GM19193 (cell line): ENCODE measurements around the gene ORMDL3.

Experiments used
- POLR2A ChIP-seq: IDR thresholded peaks from 4 replicates; pipeline ENCODE4 v1.6.1; 2011; ENCODE audit not compliant: insufficient read depth, insufficient read length; ENCODE audit errors: extremely low read depth

Gene ORMDL3

GRCh38 chr17:39955726-39956225 is 28.4 kb upstream of the ORMDL3 start:
- TF ChIP-seq POLR2A = no peak

- TF ChIP-seq POLR2A = no peak
Observed at GRCh38 chr17:39954876-39955275, 27.5 kb upstream of the ORMDL3 start.

GRCh38 chr17:39953471-39953888 is 26.1 kb upstream of the ORMDL3 start:
- TF ChIP-seq POLR2A = peak; percentile 11

- peak; percentile 63 for TF ChIP-seq POLR2A
Observed at GRCh38 chr17:39952680-39953470, 25.5 kb upstream of the ORMDL3 start.

GRCh38 chr17:39951924-39952679 is 24.7 kb upstream of the ORMDL3 start:
- no peak for TF ChIP-seq POLR2A

- TF ChIP-seq POLR2A = no peak
Observed at GRCh38 chr17:39950871-39951348, 23.5 kb upstream of the ORMDL3 start.

GRCh38 chr17:39949028-39949427 is 21.6 kb upstream of the ORMDL3 start:
- no peak for TF ChIP-seq POLR2A

- no peak for TF ChIP-seq POLR2A
Observed at GRCh38 chr17:39946551-39947330, 19.3 kb upstream of the ORMDL3 start.

- TF ChIP-seq POLR2A = no peak
Observed at GRCh38 chr17:39944393-39944711, 17.0 kb upstream of the ORMDL3 start.

GRCh38 chr17:39943702-39944392 is 16.4 kb upstream of the ORMDL3 start:
- TF ChIP-seq POLR2A = no peak

GRCh38 chr17:39939588-39940419 is 12.4 kb upstream of the ORMDL3 start:
- no peak for TF ChIP-seq POLR2A

- no peak for TF ChIP-seq POLR2A
Observed at GRCh38 chr17:39939106-39939505, 11.7 kb upstream of the ORMDL3 start.

- TF ChIP-seq POLR2A = no peak
Observed at GRCh38 chr17:39938140-39938869, 10.9 kb upstream of the ORMDL3 start.
